MM.1S (cell line): ENCODE measurements around the gene GPR89A.

Experiments
- DNase-seq: peaks from one replicate; pipeline ENCODE4 v3.0.0-alpha.2; 2015
- H2AFZ ChIP-seq: fragments of 300-600 bp; sonication (generic); 2 replicates; pipeline ENCODE4 v1.6.0; 2016; ENCODE audit warnings: antibody characterized with exemption, low read length
- H3F3A ChIP-seq: fragments of 300-600 bp; sonication (generic); 2 replicates; pipeline ENCODE4 v1.6.1; 2016; ENCODE audit warnings: mild to moderate bottlenecking, antibody characterized with exemption, low read length, moderate library complexity, mixed read lengths; ENCODE audit not compliant: insufficient read depth
- H3K27ac ChIP-seq: fragments of 300-600 bp; sonication (generic); 2 replicates; pipeline ENCODE4 v1.5.1; 2016; ENCODE audit warnings: mild to moderate bottlenecking, low read length
- H3K27me3 ChIP-seq: fragments of 300-600 bp; sonication (generic); replicated peaks from 2 replicates; pipeline ENCODE4 v1.6.0; 2016; ENCODE audit warnings: low read length; ENCODE audit not compliant: insufficient read depth
- H3K36me3 ChIP-seq: fragments of 300-600 bp; sonication (generic); replicated peaks from 2 replicates; pipeline ENCODE4 v1.6.1; 2016; ENCODE audit warnings: mild to moderate bottlenecking, low read length, mixed read lengths; ENCODE audit not compliant: insufficient read depth
- H3K4me1 ChIP-seq: fragments of 300-600 bp; sonication (generic); 2 replicates; pipeline ENCODE4 v1.6.1; 2016; ENCODE audit warnings: low read length, mixed read lengths
- H3K4me2 ChIP-seq: fragments of 300-600 bp; sonication (generic); 2 replicates; pipeline ENCODE4 v1.6.0; 2016; ENCODE audit warnings: low read depth, low read length
- H3K4me3 ChIP-seq: fragments of 300-600 bp; sonication (generic); 2 replicates; pipeline ENCODE4 v1.5.1; 2016; ENCODE audit warnings: low read length, mixed read lengths
- H3K79me2 ChIP-seq: fragments of 300-600 bp; sonication (generic); 2 replicates; pipeline ENCODE4 v1.6.1; 2016; ENCODE audit warnings: mixed run types, low read length, mixed read lengths
- H3K9ac ChIP-seq: fragments of 300-600 bp; sonication (generic); 2 replicates; pipeline ENCODE4 v1.6.1; 2016; ENCODE audit warnings: low read length, mixed read lengths
- H3K9me2 ChIP-seq: fragments of 300-600 bp; sonication (generic); replicated peaks from 2 replicates; pipeline ENCODE4 v1.6.1; 2016; ENCODE audit warnings: mild to moderate bottlenecking, low read length, mixed read lengths; ENCODE audit not compliant: insufficient read depth
- H3K9me3 ChIP-seq: fragments of 300-600 bp; sonication (generic); replicated peaks from 2 replicates; pipeline ENCODE4 v1.6.1; 2016; ENCODE audit warnings: mild to moderate bottlenecking, low read length, mixed read lengths; ENCODE audit not compliant: insufficient read depth
- H4K20me1 ChIP-seq: fragments of 300-600 bp; sonication (generic); 2 replicates; pipeline ENCODE4 v1.6.1; 2016; ENCODE audit warnings: mild to moderate bottlenecking, low read length, moderate library complexity, mixed read lengths; ENCODE audit not compliant: insufficient read depth
- EZH2 ChIP-seq: fragments of 300-600 bp; sonication (generic); optimal IDR thresholded peaks from 2 replicates; pipeline ENCODE3; 2017; ENCODE audit warnings: low read depth, mild to moderate bottlenecking, antibody characterized with exemption, low read length, mixed read lengths
- EZH2phosphoT487 ChIP-seq: fragments of 300-600 bp; sonication (generic); IDR thresholded peaks from 2 replicates; pipeline ENCODE4 v1.6.1; 2018; ENCODE audit warnings: antibody characterized with exemption, low read length
- TF ChIP-seq, protein P1 (sequence below): fragments of 300-600 bp; sonication (generic); IDR thresholded peaks from 2 replicates; pipeline ENCODE4 v1.5.1; 2016; ENCODE audit warnings: antibody characterized with exemption, low read length, mixed read lengths

GPR89A gene

GRCh38 chr1:145707183-145707867, 99.5 kb downstream of the GPR89A start, which contains the start of gene PDZK1:
TSS of gene PDZK1 (minus strand) at chr1:145707368. CDS start at chr1:145688021, 19,347 bp downstream.
- H3K9me2 ChIP-seq, result no peaks in the 10 kb centered on the region
- H3K79me2 ChIP-seq, result no peaks in the 10 kb centered on the region
- H3K27me3 ChIP-seq, result no peaks in the 10 kb centered on the region
- H3K4me2 ChIP-seq, result no peak within 1 kb of the TSS
- H3K9me3 ChIP-seq, result no peaks in the 10 kb centered on the region
- no peak for DNase-seq
- no peak within 1 kb of the TSS for H3K4me3 ChIP-seq
- TF ChIP-seq EZH2phosphoT487 (no peak), EZH2 (no peak)
- TF ChIP-seq, protein P1, sequence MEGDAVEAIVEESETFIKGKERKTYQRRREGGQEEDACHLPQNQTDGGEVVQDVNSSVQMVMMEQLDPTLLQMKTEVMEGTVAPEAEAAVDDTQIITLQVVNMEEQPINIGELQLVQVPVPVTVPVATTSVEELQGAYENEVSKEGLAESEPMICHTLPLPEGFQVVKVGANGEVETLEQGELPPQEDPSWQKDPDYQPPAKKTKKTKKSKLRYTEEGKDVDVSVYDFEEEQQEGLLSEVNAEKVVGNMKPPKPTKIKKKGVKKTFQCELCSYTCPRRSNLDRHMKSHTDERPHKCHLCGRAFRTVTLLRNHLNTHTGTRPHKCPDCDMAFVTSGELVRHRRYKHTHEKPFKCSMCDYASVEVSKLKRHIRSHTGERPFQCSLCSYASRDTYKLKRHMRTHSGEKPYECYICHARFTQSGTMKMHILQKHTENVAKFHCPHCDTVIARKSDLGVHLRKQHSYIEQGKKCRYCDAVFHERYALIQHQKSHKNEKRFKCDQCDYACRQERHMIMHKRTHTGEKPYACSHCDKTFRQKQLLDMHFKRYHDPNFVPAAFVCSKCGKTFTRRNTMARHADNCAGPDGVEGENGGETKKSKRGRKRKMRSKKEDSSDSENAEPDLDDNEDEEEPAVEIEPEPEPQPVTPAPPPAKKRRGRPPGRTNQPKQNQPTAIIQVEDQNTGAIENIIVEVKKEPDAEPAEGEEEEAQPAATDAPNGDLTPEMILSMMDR, result no peak
- no peak within 1 kb of the TSS for H3K9ac ChIP-seq
- H3F3A ChIP-seq, result no peaks in the 10 kb centered on the region
- H2AFZ ChIP-seq, result no peak within 1 kb of the TSS
- no peaks in the 10 kb centered on the region for H4K20me1 ChIP-seq
- H3K4me1 ChIP-seq, result no peaks in the 10 kb centered on the region
- no peak within 1 kb of the TSS for H3K27ac ChIP-seq
- H3K36me3 ChIP-seq, result no peaks in the 10 kb centered on the region

GRCh38 chr1:145708063-145708462, 100.3 kb downstream of the GPR89A start:
- no peak for DNase-seq
- no peaks in the 10 kb centered on the region for H4K20me1 ChIP-seq
- no peak overlapping the region for H3K4me2 ChIP-seq
- H3K9ac ChIP-seq, result no peak overlapping the region
- H3K36me3 ChIP-seq, result no peaks in the 10 kb centered on the region
- H3K27me3 ChIP-seq, result no peaks in the 10 kb centered on the region
- no peaks in the 10 kb centered on the region for H3K4me1 ChIP-seq
- H3F3A ChIP-seq, result no peaks in the 10 kb centered on the region
- no peak overlapping the region for H2AFZ ChIP-seq
- H3K4me3 ChIP-seq, result no peak overlapping the region
- H3K9me2 ChIP-seq, result no peaks in the 10 kb centered on the region
- no peaks in the 10 kb centered on the region for H3K79me2 ChIP-seq
- TF ChIP-seq, protein P1, result no peak
- TF ChIP-seq EZH2 (no peak), EZH2phosphoT487 (no peak)
- no peak overlapping the region for H3K27ac ChIP-seq
- no peaks in the 10 kb centered on the region for H3K9me3 ChIP-seq

- Histone ChIP-seq H3K27me3 (no peaks in the 10 kb centered on the region), H3K4me2 (no peak overlapping the region), H3K27ac (no peak overlapping the region), H4K20me1 (no peaks in the 10 kb centered on the region), H3K9ac (no peak overlapping the region), H3K9me2 (no peaks in the 10 kb centered on the region), H3K36me3 (no peaks in the 10 kb centered on the region), H3K4me1 (no peaks in the 10 kb centered on the region), H3K9me3 (no peaks in the 10 kb centered on the region), H3K79me2 (no peaks in the 10 kb centered on the region), H3F3A (no peaks in the 10 kb centered on the region), H3K4me3 (no peak overlapping the region), H2AFZ (no peak overlapping the region)
- TF ChIP-seq EZH2 (no peak), EZH2phosphoT487 (no peak)
- TF ChIP-seq, protein P1, result no peak
- DNase-seq, result no peak
These were observed 102.7 kb downstream of the GPR89A start for GRCh38 chr1:145710291-145711027.
